NCI-H510A treated with DMSO at 0.1 percent for 48 hours (cell line): ENCODE data around the gene EEF1AKMT2.

Experiments
- DNase-seq: peaks from one replicate; lab custom pipeline; 2025; lab: John Stamatoyannopoulos, UW

EEF1AKMT2 gene

GRCh38 chr10:124721330-124722045 is 70.2 kb downstream of the EEF1AKMT2 start:
- no peak for DNase-seq

GRCh38 chr10:124719213-124719851 is 72.4 kb downstream of the EEF1AKMT2 start:
- no peak for DNase-seq

DNA sequence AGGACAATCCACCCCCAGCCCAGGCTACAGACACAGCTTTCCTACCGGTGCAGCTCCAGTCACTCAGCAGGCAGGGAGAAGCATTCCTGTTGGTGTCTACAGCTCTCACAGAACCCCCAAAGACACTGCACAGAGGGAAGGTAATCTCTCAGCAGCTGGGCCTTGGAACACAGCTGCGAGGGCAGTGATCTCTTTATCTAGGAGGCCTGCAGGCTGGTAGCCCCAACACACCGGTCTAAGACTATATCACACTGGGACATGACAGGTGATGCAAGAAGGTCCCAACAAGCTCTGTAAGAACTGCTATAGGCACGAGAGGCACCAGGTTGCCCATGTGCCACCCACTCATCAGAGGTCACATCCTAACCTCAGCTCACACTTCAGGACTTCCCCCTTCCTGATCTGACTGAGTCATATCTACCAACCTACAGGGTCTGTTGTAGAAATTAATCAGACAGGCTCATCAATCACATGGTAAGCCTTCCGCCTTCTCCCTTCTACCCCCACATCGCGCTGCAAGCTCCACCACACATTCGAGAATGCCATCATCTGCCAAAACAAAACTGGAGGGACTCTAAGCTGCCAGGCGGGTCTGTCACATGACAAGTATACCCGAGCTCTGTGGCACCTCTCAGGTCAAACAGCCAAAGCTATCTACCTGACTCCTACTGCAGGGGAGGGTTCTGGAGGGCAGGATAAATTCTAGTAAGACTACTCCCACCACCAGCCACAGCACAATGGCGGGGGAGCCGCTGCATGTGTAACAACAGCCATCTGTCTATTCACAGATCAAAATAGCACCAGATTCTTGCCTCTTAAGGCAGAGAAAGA is 73.6 kb downstream of the EEF1AKMT2 start:
- DNase-seq, result peak; percentile 12

DNA sequence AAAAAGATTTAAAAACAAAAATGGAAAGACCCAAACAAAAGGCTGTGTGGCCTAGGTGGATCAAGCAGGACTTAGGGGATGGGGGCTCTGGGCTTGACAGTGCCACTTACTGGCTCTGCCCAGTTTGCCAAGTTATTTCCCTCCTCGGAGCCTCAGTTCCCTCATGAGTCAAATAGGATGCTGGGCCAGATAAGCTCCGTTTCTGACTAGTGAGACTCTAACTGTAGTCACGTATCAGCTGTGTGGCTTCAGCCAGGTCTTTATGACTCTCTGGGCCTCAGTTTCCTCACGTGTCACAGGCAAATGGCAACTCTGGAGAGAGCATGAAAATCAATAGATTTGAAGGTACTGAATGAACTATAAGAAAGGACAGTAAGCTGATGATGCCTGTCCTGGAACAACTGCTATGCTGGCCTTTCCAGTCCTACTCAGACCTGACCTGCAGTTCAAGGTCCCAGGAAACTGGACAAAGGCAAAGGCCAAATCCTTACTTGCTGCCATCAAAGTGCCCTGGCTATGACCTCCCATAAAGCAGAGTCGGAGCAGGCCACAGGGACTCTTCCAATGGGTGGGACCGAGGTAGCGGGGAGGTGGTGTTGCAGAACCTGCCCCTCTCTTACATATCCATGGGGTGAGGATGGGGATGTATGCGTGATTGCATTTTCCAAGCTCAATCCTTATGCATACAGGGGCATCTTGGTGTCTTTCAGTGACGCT is 74.5 kb downstream of the EEF1AKMT2 start:
- no peak for DNase-seq

GRCh38 chr10:124716369-124716768 is 75.3 kb downstream of the EEF1AKMT2 start:
- DNase-seq, result no peak

DNA sequence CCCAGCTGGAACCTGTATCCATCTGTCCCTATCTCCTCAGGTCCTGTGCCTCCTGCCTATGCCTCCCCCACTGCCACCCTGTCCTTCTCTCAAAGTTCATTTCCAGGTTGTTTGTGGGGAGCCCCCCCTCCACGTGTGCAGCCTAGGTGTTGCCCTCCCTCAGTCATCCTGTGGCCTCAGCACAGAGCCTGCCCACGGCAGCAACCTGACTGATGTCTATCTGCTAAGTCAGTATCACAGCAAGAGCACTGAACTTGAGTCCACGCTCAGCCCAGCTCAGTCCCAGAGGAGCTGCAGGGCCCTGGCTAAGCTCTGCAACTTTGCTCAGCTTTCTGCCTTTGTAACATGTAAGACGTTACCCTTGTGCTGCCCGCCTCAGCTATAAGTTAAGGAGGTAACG is 76.2 kb downstream of the EEF1AKMT2 start:
- no peak for DNase-seq

DNA sequence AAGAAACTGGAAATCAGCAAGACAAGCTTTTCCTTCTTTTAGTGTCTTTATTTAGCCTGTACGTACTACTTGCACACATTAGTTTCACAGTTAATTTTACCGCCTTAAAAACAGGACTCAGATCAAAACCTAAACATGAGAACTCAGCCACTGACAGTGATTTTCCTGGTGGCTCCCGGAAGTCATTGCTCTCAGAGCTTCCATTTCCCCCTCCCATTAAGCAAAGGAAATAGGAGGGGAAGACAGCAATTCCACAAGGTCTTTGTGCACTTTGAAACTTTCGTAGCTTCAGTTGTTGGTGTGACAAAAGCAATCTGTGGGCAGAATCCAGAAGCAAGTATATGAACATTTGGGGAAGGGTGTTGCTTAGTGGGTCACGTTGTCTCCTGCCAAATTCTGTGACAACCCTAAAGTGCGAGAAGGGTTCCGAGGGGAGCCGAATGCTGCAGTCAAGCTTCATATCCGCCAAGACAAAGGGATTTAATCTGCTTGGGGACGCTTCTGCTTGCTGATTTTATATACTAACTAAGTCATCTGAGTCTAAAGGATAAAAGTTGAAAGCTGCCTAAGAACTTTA is 77.9 kb downstream of the EEF1AKMT2 start:
- no peak for DNase-seq

DNA sequence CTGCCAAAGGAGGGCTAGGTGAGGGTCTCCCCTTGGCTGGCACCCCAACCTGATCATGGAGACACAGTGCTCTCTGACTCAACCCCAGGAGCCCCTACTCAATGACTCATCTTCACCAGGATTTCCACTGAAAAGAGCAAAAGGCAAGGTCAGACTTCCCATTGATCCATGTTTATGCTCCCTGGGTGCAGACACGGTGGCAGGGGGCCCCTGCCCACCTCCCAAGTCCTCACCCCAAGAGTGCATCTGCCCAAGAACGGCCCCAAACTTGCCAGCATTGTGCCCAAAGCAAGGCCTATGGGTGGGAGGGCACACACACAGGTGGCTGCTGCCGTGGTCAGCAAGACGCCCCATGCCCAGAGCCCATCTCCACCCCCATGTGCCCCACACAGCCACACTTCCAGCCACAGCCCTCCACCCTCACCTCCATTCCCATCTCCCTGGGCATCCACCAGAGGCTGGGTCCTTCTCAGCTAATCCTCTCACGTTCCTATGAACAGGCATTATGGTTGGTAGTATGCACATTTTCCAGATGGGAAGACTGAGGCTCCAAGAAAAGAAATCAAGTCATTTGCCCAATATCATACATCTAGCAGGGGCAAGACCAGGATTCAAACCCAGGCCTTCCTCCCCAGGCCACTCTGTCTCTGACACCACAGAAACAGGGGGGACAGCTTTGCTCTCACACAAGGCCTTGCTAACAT is 78.8 kb downstream of the EEF1AKMT2 start:
- no peak for DNase-seq

- no peak for DNase-seq
These were observed 80.5 kb downstream of the EEF1AKMT2 start for GRCh38 chr10:124711145-124711544.

GRCh38 chr10:124710266-124710881 is 81.3 kb downstream of the EEF1AKMT2 start:
- DNase-seq, result no peak

- DNase-seq, result no peak
These were observed 81.8 kb downstream of the EEF1AKMT2 start for GRCh38 chr10:124709861-124710260.

- peak; percentile 13 for DNase-seq
These were observed 82.7 kb downstream of the EEF1AKMT2 start for GRCh38 chr10:124708922-124709520.

- peak; percentile 24 for DNase-seq
These were observed 83.4 kb downstream of the EEF1AKMT2 start for GRCh38 chr10:124708246-124708779.
